Neural crest cell (in vitro differentiated cells): ENCODE measurements around the gene DCAF10. TPM values are rescaled to one million over a fixed set of nuclear protein-coding genes. Genes with fewer than 3 reads are reported as not detected.
A peak's percentile ranks its signal among the peaks of the same experiment; 100 is the strongest.

ENCODE experiments used
- DNase-seq: peaks from one replicate; pipeline ENCODE4 v3.0.0; 2021; ENCODE audit warnings: low read depth, mixed read lengths, low spot score
- H3K27ac Mint-ChIP-seq: one replicate; pipeline ENCODE4 v1.8.0; 2021; ENCODE audit warnings: mild to moderate bottlenecking, mixed read lengths; ENCODE audit not compliant: unreplicated experiment
- H3K27me3 Mint-ChIP-seq: 2 replicates; pipeline ENCODE4 v1.8.0; 2021; ENCODE audit warnings: low read depth, mild to moderate bottlenecking, mixed read lengths
- H3K36me3 Mint-ChIP-seq: 2 replicates; pipeline ENCODE4 v1.8.0; 2021; ENCODE audit warnings: low read depth, mild to moderate bottlenecking, mixed read lengths
- H3K4me1 Mint-ChIP-seq: 2 replicates; pipeline ENCODE4 v1.8.0; 2021; ENCODE audit warnings: mixed read lengths
- H3K4me3 Mint-ChIP-seq: one replicate; pipeline ENCODE4 v1.8.0; 2021; ENCODE audit warnings: mild to moderate bottlenecking, mixed read lengths
- H3K9me3 Mint-ChIP-seq: 2 replicates; pipeline ENCODE4 v1.8.0; 2021; ENCODE audit warnings: mixed read lengths
- total RNA-seq: library from RNA; stranded (reverse); gene quantifications from 2 replicates; pipeline ENCODE4 v1.2.1, GENCODE V29; 2021
- TF ChIP-seq, protein P1 (sequence below): fragments of 200-600 bp; sonication (generic); conservative IDR thresholded peaks from 2 replicates; pipeline ENCODE4 v1.5.0; 2021; ENCODE audit warnings: antibody characterized with exemption, mild to moderate bottlenecking

Gene DCAF10
- total RNA-seq, 1 donor from 2014 or later = 25.1 TPM

DNA sequence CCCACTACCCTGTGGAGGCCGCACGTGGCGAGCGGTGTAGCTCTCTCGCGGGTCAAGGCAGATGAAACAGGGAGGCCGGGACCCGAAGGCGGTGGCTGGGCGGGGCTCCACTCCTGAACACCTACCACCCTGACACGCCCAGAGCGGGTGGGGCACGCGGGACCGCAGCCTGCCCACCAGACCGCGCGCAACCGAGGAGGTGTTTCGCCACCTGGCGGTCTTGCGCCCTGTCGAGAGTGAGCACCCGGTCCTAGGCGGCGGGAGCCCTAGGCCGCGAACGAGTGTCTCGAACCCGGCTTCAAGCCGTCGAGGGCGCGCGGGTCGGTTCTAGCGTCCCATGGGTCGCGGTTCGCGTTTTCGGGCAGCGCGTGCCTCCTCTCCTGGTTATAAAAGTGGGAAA, 13.5 kb upstream of the DCAF10 start:
- peaks cover 30% of the 10 kb centered on the region for H3K4me1 Mint-ChIP-seq
- H3K27ac Mint-ChIP-seq = no peak overlapping the region
- DNase-seq = no peak
- TF ChIP-seq, protein P1, sequence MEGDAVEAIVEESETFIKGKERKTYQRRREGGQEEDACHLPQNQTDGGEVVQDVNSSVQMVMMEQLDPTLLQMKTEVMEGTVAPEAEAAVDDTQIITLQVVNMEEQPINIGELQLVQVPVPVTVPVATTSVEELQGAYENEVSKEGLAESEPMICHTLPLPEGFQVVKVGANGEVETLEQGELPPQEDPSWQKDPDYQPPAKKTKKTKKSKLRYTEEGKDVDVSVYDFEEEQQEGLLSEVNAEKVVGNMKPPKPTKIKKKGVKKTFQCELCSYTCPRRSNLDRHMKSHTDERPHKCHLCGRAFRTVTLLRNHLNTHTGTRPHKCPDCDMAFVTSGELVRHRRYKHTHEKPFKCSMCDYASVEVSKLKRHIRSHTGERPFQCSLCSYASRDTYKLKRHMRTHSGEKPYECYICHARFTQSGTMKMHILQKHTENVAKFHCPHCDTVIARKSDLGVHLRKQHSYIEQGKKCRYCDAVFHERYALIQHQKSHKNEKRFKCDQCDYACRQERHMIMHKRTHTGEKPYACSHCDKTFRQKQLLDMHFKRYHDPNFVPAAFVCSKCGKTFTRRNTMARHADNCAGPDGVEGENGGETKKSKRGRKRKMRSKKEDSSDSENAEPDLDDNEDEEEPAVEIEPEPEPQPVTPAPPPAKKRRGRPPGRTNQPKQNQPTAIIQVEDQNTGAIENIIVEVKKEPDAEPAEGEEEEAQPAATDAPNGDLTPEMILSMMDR = no peak
- H3K4me3 Mint-ChIP-seq = peak overlapping the region; percentile 98
- peaks cover 9% of the 10 kb centered on the region for H3K36me3 Mint-ChIP-seq
- H3K9me3 Mint-ChIP-seq = no peaks in the 10 kb centered on the region
- H3K27me3 Mint-ChIP-seq = no peaks in the 10 kb centered on the region

DNA sequence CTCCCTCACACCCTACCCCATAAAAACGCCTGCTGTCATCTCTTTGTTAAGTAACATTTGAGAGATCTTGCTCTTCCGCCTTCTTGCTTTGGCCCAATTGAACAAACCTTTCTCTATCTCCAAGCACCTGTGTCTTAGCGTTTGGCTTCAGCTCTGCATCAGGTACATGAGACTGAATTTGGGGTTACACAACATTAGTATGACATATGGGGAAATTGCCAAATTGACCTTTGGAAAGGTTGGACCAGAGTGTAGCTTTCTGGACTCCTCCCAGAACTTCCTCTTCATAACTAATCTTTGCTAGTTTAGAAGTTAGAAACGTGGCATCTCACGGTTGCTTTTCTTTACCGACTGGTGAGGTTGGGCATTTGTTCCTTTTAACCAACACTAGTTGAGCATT, 12.3 kb upstream of the DCAF10 start:
- Mint-ChIP-seq H3K4me3 (peak overlapping the region; percentile 47), H3K4me1 (peaks cover 20% of the 10 kb centered on the region), H3K27me3 (no peaks in the 10 kb centered on the region), H3K36me3 (no peaks in the 10 kb centered on the region), H3K27ac (no peak overlapping the region), H3K9me3 (no peaks in the 10 kb centered on the region)
- DNase-seq = no peak
- TF ChIP-seq, protein P1 = no peak

DNA sequence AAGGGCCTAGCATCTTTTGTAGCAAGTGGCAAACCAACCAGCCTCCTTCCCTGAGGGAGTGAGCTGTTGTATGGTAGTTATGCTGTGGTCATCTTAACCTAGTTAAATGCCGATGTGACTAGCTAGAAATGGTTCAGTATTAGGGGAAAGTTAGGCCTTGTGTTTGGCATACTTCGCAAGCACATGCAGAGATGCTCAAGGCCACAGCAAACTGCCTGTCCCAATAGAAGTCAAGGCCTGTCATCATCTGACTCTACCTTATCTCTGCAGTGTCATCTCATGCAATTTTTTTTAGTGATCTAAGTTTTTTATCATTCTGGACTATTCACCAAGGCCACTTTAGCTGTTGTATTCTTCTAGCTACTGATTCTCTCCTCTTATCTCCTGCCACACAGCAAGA, 10.5 kb upstream of the DCAF10 start:
- no peak for DNase-seq
- TF ChIP-seq, protein P1 = no peak
- Mint-ChIP-seq H3K4me3 (peak overlapping the region; percentile 29), H3K27ac (no peak overlapping the region), H3K36me3 (no peaks in the 10 kb centered on the region), H3K4me1 (peaks cover 5% of the 10 kb centered on the region), H3K27me3 (peaks cover 1% of the 10 kb centered on the region), H3K9me3 (no peaks in the 10 kb centered on the region)

DNA sequence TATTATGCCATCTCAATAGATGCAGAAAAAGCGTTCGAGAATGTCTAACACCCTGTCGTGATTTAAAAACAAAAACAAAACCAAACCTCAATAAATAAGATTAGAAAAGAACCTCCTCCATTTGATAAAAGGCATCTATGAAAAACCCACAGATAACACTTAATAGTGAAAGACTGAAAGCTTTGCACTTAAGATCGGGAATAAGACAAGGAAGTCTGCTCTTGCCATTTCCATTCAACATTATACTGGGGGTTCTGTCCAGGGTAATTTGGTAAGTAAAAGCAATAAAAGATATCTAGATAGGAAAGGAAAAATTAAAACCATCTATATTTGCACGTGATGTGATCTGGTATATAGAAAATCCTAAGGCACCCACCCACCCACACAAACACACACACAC, 8.5 kb upstream of the DCAF10 start:
- Mint-ChIP-seq H3K36me3 (no peaks in the 10 kb centered on the region), H3K4me1 (no peaks in the 10 kb centered on the region), H3K9me3 (no peaks in the 10 kb centered on the region), H3K4me3 (no peak overlapping the region), H3K27ac (no peak overlapping the region), H3K27me3 (peaks cover 5% of the 10 kb centered on the region)
- no peak for DNase-seq
- TF ChIP-seq, protein P1 = no peak

DNA sequence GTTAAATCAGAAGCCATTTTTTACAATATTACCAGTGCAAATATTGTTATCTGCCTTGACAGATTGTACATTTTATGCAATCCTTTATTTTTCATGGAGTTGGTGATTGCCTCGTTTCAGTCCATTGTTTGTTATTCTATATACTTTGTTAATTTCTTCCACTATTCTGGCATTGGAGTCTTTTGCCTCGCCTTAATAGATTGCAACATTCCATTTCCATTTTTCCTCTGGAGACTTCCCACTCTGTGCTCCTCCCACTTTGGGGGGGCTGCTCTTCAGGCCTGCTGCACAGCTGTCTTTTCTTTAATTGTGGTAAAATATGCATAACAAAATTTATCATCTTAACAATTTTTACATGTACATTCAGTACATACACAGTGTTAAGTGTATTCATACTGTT, 4.4 kb upstream of the DCAF10 start:
- H3K27ac Mint-ChIP-seq = no peak overlapping the region
- DNase-seq = no peak
- peaks cover 10% of the 10 kb centered on the region for H3K4me1 Mint-ChIP-seq
- TF ChIP-seq, protein P1 = no peak
- peaks cover 5% of the 10 kb centered on the region for H3K27me3 Mint-ChIP-seq
- peak overlapping the region; percentile 42 for H3K4me3 Mint-ChIP-seq
- H3K9me3 Mint-ChIP-seq = no peaks in the 10 kb centered on the region
- no peaks in the 10 kb centered on the region for H3K36me3 Mint-ChIP-seq

DNA sequence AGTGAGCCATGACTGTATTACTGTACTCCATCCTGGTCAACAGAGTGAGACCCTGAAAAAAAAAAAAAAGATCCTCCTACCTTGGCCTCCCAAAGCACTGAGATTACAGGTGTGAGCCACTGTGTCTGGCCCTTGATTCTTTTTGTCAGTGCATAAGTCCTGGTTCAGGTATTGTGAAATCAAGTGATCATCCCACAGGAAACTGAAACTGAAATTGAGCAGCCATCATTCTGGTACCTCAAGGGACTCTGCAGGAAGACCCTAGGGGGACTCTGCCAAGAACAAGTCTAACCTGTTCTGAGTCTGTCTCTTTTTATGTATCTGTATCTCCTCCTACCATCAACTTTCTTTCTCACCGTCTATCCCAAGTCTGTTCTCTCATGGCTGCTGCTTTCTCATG, 1.9 kb upstream of the DCAF10 start:
- no peaks in the 10 kb centered on the region for H3K9me3 Mint-ChIP-seq
- H3K4me1 Mint-ChIP-seq = peaks cover 30% of the 10 kb centered on the region
- DNase-seq = no peak
- H3K4me3 Mint-ChIP-seq = peak overlapping the region; percentile 98
- H3K27ac Mint-ChIP-seq = no peak overlapping the region
- H3K36me3 Mint-ChIP-seq = no peaks in the 10 kb centered on the region
- peaks cover 5% of the 10 kb centered on the region for H3K27me3 Mint-ChIP-seq
- TF ChIP-seq, protein P1 = no peak
